Measurements from ENCODE around the gene THADA.
A peak's percentile ranks its signal among the peaks of the same experiment; 100 is the strongest.

The THADA gene

DNA sequence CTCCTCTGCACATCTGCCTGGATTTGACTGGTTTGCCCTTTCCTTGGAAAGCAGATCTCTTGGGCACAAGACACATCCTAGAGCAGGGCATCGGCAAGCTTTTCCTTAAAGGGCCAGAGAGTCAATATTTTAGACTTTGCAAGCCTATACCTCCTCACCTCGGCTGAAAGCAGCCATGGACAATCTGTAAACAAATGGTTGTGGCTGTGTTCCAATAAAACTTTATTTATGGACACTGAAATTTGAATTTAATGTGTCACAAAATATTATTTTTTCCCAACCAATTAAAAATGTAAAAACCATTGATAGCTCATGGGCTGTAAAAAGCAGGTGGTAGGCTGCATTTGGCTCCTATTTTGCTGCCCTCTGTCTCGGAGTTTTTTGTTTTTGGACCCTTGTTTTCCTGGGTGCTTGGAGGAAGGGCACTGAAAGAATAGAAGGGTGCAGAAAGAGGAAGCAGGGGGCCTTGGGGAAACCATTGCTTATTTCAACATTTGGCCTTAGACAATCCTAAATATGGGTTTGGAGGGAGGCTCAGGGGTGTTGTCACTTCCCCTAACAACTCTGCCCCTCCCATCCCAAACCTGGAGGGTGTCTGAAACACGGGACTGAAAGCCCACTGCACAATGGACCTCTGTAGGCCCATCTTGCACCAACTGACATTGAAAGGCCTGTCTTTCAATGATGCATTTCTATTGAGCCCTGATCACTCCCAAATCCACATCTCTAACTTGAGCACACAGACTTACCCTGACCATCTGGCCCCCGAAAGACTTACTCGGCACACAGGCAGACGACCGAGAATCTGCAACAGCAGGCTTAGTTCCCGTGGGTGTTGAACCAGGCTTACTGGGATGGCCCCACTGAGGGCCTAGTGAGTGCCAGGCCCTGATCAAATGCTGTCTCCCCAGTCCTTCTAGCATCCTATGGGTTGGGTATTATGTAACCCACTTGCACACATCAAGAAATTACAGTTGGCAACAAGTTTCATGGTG, 362.3 kb downstream of the THADA start:
- no peak for DNase-seq

GRCh38 chr2:43230951-43231827, 364.6 kb downstream of the THADA start:
- no peak for DNase-seq

DNA sequence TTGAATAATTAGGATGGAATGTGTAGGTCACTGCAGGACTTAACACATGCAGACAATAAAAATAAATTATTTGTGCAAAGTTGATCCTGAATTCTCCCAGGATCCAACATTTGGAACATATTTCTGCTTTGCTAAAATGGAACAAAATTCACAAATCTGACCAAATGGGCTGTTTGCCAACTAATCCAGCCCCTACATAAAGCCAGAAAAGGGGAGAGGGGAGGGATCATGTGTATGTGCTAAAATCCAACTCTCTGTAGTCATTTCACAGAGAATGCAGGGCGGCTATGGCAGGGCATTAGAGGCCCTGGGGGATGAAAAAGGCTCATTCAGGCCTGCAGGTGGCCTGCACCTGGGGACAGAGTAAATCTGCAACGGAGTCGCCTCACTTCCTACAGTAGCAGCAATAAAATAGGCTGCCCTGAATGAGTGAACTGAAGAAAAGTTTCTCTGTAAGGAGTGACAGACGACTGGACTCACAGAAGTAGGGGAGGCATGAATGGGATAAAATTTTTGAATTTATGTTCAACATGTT, 365.4 kb downstream of the THADA start:
- DNase-seq, result no peak

- peak in 3 of 5 experiments; percentile 10 to 51 (median 41) for DNase-seq
These were observed 366.8 kb downstream of the THADA start for GRCh38 chr2:43228756-43229659.

GRCh38 chr2:43228321-43228751, 367.5 kb downstream of the THADA start:
- peak in 1 of 5 experiments; percentile 29 for DNase-seq

- peak in 1 of 5 experiments; percentile 15 for DNase-seq
These were observed 368.0 kb downstream of the THADA start for GRCh38 chr2:43227830-43228281.

DNA sequence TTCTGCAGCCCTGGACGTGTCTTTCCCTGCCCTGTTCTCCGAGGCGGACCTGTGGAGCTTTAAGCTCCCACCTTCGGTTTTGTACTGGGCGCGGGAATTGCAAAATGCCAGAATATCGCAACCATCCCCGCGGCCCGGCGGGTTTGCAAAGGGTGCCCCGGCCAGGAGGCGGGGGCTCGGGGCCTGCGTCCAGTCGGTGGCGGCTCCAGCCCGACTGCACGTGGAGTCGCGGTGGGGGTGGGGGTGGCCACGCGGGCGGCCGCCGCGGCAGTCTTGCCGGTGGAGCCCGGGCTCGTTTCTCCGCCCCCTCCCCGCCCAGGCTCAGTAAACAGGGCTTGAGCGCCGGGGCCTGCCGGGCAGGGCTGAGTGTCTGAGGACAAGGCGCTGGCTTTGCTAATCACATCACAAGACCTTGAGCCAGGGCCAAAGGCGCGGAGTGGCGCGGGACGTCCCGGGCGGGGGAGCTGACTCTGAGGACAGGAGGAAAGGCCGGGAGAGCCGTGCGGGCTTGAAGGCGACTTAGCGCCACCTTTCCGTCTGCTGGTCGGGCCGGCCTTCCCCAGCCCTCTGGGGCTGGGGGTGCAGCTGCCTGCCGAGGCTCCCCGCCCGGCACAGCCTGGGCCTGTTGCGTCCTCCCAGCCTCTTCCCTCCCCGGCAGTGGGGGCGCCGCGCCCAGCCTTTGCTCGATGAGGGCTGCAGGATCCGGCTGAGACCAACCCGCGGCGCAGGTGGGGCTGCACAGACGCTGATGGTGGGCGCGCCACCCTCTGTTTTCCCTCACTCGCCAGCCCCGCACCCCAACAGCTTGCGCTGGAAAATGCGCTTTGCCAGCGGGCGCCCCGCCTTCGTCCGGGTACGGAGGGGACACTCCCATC, 368.6 kb downstream of the THADA start:
- peak; percentile 31 to 79 (median 47) for DNase-seq

GRCh38 chr2:43226558-43226954, 369.3 kb downstream of the THADA start, which contains the start of gene ZFP36L2:
Gene ZFP36L2, minus strand, starts transcription at chr2:43226606. Its CDS starts 291 bp downstream, at chr2:43226315.
- peak; percentile 88 to 98 (median 93) for DNase-seq

DNA sequence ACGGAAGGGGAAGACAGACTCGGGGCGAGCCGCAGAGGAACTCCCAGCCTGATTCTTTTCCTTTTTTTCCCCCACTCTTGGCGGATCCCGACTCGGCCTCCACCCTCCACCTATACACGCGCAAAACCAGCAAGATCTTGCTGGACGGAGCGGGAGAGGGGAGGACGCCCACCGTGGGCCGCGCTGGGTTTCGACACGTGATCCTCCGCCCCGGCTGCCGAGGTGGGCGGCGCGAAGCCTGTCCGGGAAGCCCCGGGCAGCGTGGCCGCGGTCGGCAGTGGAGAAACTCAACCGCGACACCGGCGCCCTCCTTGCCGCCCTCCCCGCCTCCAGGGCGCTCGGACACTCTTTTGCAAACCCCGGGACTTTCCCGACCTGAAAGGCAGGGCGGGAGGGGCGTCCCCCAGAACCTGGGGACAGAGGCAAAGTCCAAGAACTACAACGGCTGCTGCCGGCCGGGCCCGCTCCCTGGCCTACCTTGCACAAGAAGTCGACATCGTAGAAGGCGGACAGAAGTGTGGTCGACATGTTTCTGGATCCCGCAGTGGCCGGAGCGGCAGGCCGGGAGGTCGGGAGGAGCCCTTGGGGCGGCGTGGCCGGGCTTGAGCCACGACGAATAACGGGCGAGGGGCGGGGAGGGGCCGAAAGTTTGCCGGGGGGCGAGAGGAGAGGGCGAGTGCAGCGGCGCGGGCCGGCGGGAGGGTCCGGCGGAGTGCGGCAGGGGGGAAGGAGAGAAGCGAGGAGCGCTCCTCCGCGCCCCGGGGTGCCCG, 369.9 kb downstream of the THADA start:
- peak; percentile 31 to 73 (median 53) for DNase-seq

GRCh38 chr2:43225093-43225787, 370.6 kb downstream of the THADA start:
- DNase-seq, result peak; percentile 31 to 87 (median 56)

- DNase-seq, result peak; percentile 23 to 67 (median 38)
These were observed 371.2 kb downstream of the THADA start for GRCh38 chr2:43224571-43225092.

GRCh38 chr2:43224131-43224570, 371.7 kb downstream of the THADA start:
- DNase-seq, result peak; percentile 29 to 89 (median 53)

- peak in 1 of 5 experiments; percentile 33 for DNase-seq
These were observed 372.3 kb downstream of the THADA start for GRCh38 chr2:43223521-43224001.

GRCh38 chr2:43222475-43223309, 373.1 kb downstream of the THADA start:
- peak in 1 of 5 experiments; percentile 40 for DNase-seq

DNA sequence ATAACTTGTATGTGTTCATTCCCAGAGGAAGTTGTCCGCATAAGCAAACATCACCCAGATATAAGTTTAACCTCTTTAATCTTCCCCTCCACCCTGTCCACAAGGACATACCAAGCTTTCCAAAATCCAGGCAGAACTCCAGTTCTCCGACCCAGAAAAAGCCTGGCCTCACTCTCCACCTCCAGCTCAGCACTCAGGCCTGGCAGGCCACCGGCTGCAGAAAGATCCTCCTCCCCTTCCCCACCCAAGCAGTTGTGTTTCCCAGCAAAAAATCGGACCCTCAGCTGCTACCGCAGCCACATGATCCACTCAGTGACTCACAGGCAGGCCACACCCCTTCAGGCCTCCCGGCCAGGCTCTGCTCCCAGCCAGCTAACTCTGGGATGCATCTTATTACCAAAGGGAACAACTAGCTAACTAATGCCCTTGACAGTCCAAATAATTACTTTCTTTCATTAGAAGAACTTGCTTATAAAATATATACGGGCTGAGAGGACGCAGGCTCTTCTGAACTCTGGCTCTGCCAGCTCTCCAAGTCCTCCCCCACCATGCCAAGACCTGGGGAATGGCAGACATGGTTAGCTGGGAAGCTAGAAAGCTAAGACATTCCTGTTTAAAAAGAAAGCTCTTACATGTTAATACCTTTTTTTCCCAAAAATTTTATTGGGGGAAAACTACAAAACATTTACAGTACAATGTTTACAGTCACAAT, 373.9 kb downstream of the THADA start:
- DNase-seq, result peak in 4 of 5 experiments; percentile 19 to 74 (median 44)

DNA sequence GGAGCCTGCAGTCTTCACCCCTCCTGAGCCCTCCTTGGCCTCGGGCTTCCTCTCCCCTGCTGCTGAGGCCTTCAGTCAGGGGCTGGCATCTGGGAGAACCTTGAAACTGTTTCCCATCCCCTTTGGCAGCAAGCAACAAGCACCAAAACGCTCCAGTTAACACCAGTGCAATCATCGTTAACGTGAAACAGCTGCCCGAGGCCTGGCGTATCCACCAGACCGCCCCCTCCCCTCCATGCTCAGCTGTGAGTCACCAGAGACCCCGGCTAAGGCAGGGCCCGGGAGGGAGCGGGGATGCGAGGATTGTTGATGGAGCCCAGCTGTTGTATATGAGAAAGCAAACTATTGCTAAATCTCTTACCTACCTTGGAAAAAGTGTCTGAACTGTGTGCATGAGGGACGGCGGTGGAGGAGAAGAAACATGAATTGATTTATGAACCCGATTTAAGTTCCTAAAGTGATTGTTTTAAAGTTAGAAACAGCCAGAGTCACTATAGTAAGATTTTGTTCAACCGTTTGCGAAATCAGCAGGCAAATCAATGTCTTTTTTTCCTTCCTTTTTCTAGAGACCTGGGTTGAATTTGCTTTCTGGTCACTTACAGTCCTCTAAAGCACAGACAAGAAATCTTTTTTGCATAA, 374.6 kb downstream of the THADA start:
- DNase-seq, result peak in 3 of 5 experiments; percentile 29 to 61 (median 45)

All from T-helper 2 cell (primary cell).